HCT116 (cell line): ENCODE results near the gene MEI1. TPM values are rescaled to one million over a fixed set of nuclear protein-coding genes. Genes with fewer than 3 reads are reported as not detected.

Experiments
- ATAC-seq: fragments of 200-7000 bp; cut with Tn5 transposase; 2 replicates; pipeline ENCODE4 v1.9.1; 2020; ENCODE audit warnings: mild to moderate bottlenecking, moderate library complexity
- BruUV-seq: library from RNA; stranded (reverse); fragments of 400-500 nt; replicated peaks from 2 replicates; lab custom pipeline; 2021; lab: Mats Ljungman, UMichigan
- CTCF ChIA-PET: fragments of 300-600 bp; sonication (Branson Sonifier 250); formaldehyde crosslinking; loops from one replicate; lab custom pipeline; 2021; ENCODE audit warnings: antibody characterized with exemption; lab: Charles Lee
- POLR2A ChIA-PET: fragments of 300-600, 350-600 bp; sonication (Branson Sonifier 250); formaldehyde crosslinking; loops from one replicate; lab custom pipeline; 2021; ENCODE audit warnings: antibody characterized with exemption; lab: Charles Lee
- RAD21 ChIA-PET, 2 experiments: fragments of 300-600 bp; sonication (Branson Sonifier 250); formaldehyde crosslinking; loops; one replicate each; lab custom pipeline; 2023; ENCODE audit warnings: low total read pairs in 2 of 2; ENCODE audit not compliant: uncharacterized antibody in 2 of 2, unreplicated experiment in 2 of 2, low non-redundant PET in 1 of 2; lab: Charles Lee
- DNase-seq: peaks from one replicate; pipeline ENCODE4 v3.0.0-alpha.2; 2010; ENCODE audit warnings: low read depth, low spot score
- H2AFZ ChIP-seq: fragments of 200-600 bp; shearing (Covaris generic), sonication (generic); 2 replicates; pipeline ENCODE4 v1.6.1; 2017; ENCODE audit warnings: low read depth, mixed run types, mixed read lengths, antibody characterized with exemption, low read length; ENCODE audit not compliant: poor library complexity, severe bottlenecking
- H3K27ac ChIP-seq: 2 replicates; pipeline ENCODE4 v1.5.1; 2012; ENCODE audit warnings: low read depth, low read length
- H3K27me3 ChIP-seq: fragments of 200-600 bp; sonication (generic); 2 replicates; pipeline ENCODE4 v1.6.1; 2016; ENCODE audit warnings: mixed run types, low read length, mixed read lengths; ENCODE audit not compliant: insufficient read depth
- H3K36me3 ChIP-seq, 2 experiments: fragments of 200-500 bp in 1 of 2; fragments of 200-600 bp in 1 of 2; sonication (Bioruptor generic) in 1 of 2; sonication (generic) in 1 of 2; 2 replicates each; pipeline versions ENCODE4 v1.5.1 to v1.6.1; 2014 to 2016; ENCODE audit warnings: low read length in 2 of 2, inconsistent platforms in 1 of 2, mixed read lengths in 1 of 2, mixed run types in 1 of 2; ENCODE audit not compliant: insufficient read depth in 2 of 2, control insufficient read depth in 1 of 2
- H3K4me1 ChIP-seq, 2 experiments: fragments of 200-600 bp in 1 of 2; sonication (generic) in 1 of 2; 2 replicates each; pipeline versions ENCODE4 v1.5.1 to v1.6.1; 2012 to 2017; ENCODE audit warnings: low read length in 2 of 2, inconsistent platforms in 1 of 2, mild to moderate bottlenecking in 1 of 2, mixed read lengths in 1 of 2, mixed run types in 1 of 2, moderate library complexity in 1 of 2; ENCODE audit not compliant: insufficient read depth in 2 of 2, control insufficient read depth in 1 of 2
- H3K4me2 ChIP-seq: fragments of 200-600 bp; sonication (generic); 2 replicates; pipeline ENCODE4 v1.6.1; 2017; ENCODE audit warnings: mixed run types, low read length, mixed read lengths
- H3K4me3 ChIP-seq, 2 experiments: fragments of 200-600 bp in 1 of 2; sonication (generic) in 1 of 2; replicated peaks in 1 of 2; 2 replicates each; pipeline ENCODE4 v1.5.1; 2011 to 2016; ENCODE audit warnings: low read length in 2 of 2, control low read depth in 1 of 2, low read depth in 1 of 2, mild to moderate bottlenecking in 1 of 2, mixed read lengths in 1 of 2, mixed run types in 1 of 2
- H3K79me2 ChIP-seq: fragments of 200-600 bp; sonication (generic); 2 replicates; pipeline ENCODE4 v1.6.1; 2017; ENCODE audit warnings: mild to moderate bottlenecking, mixed run types, low read length, moderate library complexity, mixed read lengths; ENCODE audit not compliant: insufficient read depth
- H3K9ac ChIP-seq: fragments of 200-600 bp; sonication (generic); 2 replicates; pipeline ENCODE4 v1.6.1; 2016; ENCODE audit warnings: low read length, mixed read lengths
- H3K9me2 ChIP-seq: fragments of 200-600 bp; sonication (generic), shearing (Covaris generic); 2 replicates; pipeline ENCODE4 v1.6.1; 2017; ENCODE audit warnings: mixed run types, mild to moderate bottlenecking, moderate library complexity; ENCODE audit not compliant: insufficient read depth
- H3K9me3 ChIP-seq, 2 experiments: fragments of 200-500 bp in 1 of 2; fragments of 200-600 bp in 1 of 2; sonication (Bioruptor generic) in 1 of 2; sonication (generic) in 1 of 2; 2 replicates each; pipeline ENCODE4 v1.6.1; 2014 to 2017; ENCODE audit warnings: low read length in 2 of 2, mixed read lengths in 2 of 2, inconsistent platforms in 1 of 2, low read depth in 1 of 2, mild to moderate bottlenecking in 1 of 2, mixed run types in 1 of 2, moderate library complexity in 1 of 2; ENCODE audit not compliant: control insufficient read depth in 1 of 2, insufficient read depth in 1 of 2
- H4K20me1 ChIP-seq: fragments of 200-600 bp; sonication (generic), shearing (Covaris generic); 2 replicates; pipeline ENCODE4 v1.6.1; 2017; ENCODE audit warnings: mixed run types, mild to moderate bottlenecking, moderate library complexity; ENCODE audit not compliant: insufficient read depth
- ATF3 ChIP-seq: IDR thresholded peaks from 2 replicates; pipeline ENCODE4 v1.6.1; 2012
- CBX3 ChIP-seq: IDR thresholded peaks from 2 replicates; pipeline ENCODE4 v1.6.1; 2012; ENCODE audit warnings: low read depth
- CEBPB ChIP-seq: IDR thresholded peaks from 2 replicates; pipeline ENCODE4 v1.6.1; 2012; ENCODE audit warnings: low read depth
- EGR1 ChIP-seq: IDR thresholded peaks from 2 replicates; pipeline ENCODE4 v1.6.1; 2012; ENCODE audit warnings: low read depth
- ELF1 ChIP-seq: IDR thresholded peaks from 2 replicates; pipeline ENCODE4 v1.6.1; 2012; ENCODE audit warnings: low read depth, borderline replicate concordance
- EZH2 ChIP-seq: fragments of 200-600 bp; sonication (generic); IDR thresholded peaks from 2 replicates; pipeline ENCODE4 v1.6.1; 2017; ENCODE audit warnings: antibody characterized with exemption, mixed run types
- FOSL1 ChIP-seq: IDR thresholded peaks from 2 replicates; pipeline ENCODE4 v1.6.1; 2012; ENCODE audit warnings: low read depth
- JUND ChIP-seq: IDR thresholded peaks from 2 replicates; pipeline ENCODE4 v1.6.1; 2012
- MAX ChIP-seq: IDR thresholded peaks from 2 replicates; pipeline ENCODE4 v1.6.1; 2012
- POLR2A ChIP-seq: IDR thresholded peaks from 2 replicates; pipeline ENCODE4 v1.7.0; 2011; ENCODE audit warnings: borderline replicate concordance; ENCODE audit not compliant: insufficient read depth, insufficient read length; ENCODE audit errors: extremely low read depth
- POLR2AphosphoS5 ChIP-seq: IDR thresholded peaks from 2 replicates; pipeline ENCODE4 v1.6.1; 2011; ENCODE audit warnings: mild to moderate bottlenecking, low read depth, low read length, moderate library complexity
- RAD21 ChIP-seq: IDR thresholded peaks from 2 replicates; pipeline ENCODE4 v1.6.1; 2012; ENCODE audit warnings: low read depth, mild to moderate bottlenecking
- SIN3A ChIP-seq: IDR thresholded peaks from 2 replicates; pipeline ENCODE4 v1.6.1; 2012; ENCODE audit warnings: low read depth
- SP1 ChIP-seq: IDR thresholded peaks from 2 replicates; pipeline ENCODE4 v1.6.1; 2012; ENCODE audit warnings: low read depth
- SRF ChIP-seq: IDR thresholded peaks from 2 replicates; pipeline ENCODE4 v1.6.1; 2012; ENCODE audit warnings: low read depth
- TCF7L2 ChIP-seq: IDR thresholded peaks from 2 replicates; pipeline ENCODE4 v1.7.0; 2011; ENCODE audit warnings: borderline replicate concordance, inconsistent platforms; ENCODE audit not compliant: insufficient read depth, insufficient read length; ENCODE audit errors: extremely low read depth
- ZBTB33 ChIP-seq: IDR thresholded peaks from 2 replicates; pipeline ENCODE4 v1.6.1; 2011; ENCODE audit warnings: mild to moderate bottlenecking, low read length, moderate library complexity; ENCODE audit not compliant: insufficient replicate concordance; ENCODE audit errors: extremely low read depth
- ZFX ChIP-seq: fragments of 450-650 bp; IDR thresholded peaks from 2 replicates; pipeline ENCODE4 v1.6.1; 2017
- ZNF274 ChIP-seq: fragments of 200-500 bp; sonication (Bioruptor generic); IDR thresholded peaks from 2 replicates; pipeline ENCODE4 v1.6.1; 2014; ENCODE audit warnings: mild to moderate bottlenecking, low read depth, low read length, inconsistent platforms
- intact Hi-C: fragments of 100-400 bp; cut with micrococcal nuclease; formaldehyde crosslinking; loops from 2 replicates; pipeline ENCODE4 v1.10.0; 2022
- total RNA-seq: library from RNA; stranded (reverse); gene quantifications from one replicate; pipeline ENCODE4 v1.2.1, GENCODE V29; 2021; ENCODE audit not compliant: unreplicated experiment

The MEI1 gene
- total RNA-seq, 1 experiment from 2014 or later = 0.64 TPM

- no TSS peak for BruUV-seq
- POLR2A ChIA-PET = no interaction called here
Measured at GRCh38 chr22:41798736-41799135, 99.4 kb downstream of the MEI1 start.

GRCh38 chr22:41799486-41800347 is 100.4 kb downstream of the MEI1 start:
- RAD21 ChIA-PET = interaction anchor here in 1 of 2 experiments (1.1 kb wide), 1 partner anchor 102 kb away, joined by 3 read pairs; no protein-coding TSS in a partner anchor
- H3K4me2 ChIP-seq = peak overlapping the region; percentile 78
- CTCF ChIA-PET = interaction anchor here (0.9 to 2.5 kb wide), 4 partner anchors 37 to 133 kb away, joined by 3 to 12 read pairs (median 6); no protein-coding TSS in a partner anchor
- intact Hi-C loops = no loop called here
- H3K4me3 ChIP-seq = peak overlapping the region; percentile 66 to 93
- DNase-seq = no peak
- BruUV-seq = TSS peak; percentile 93
- no peaks in the 10 kb centered on the region for H3K9me2 ChIP-seq
- POLR2A ChIA-PET = interaction anchor here (1.0 to 1.8 kb wide), 7 partner anchors 11 to 102 kb away, joined by 3 to 8 read pairs (median 5); partner anchors contain the start of gene SREBF2
- peaks cover 11 to 20% of the 10 kb centered on the region in 2 experiments for H3K4me1 ChIP-seq
- H3K9me3 ChIP-seq = no peaks in the 10 kb centered on the region
- ATAC-seq = no peak
- H3K27me3 ChIP-seq = no peaks in the 10 kb centered on the region
- no peaks in the 10 kb centered on the region for H3K36me3 ChIP-seq
- H3K79me2 ChIP-seq = peaks cover 32% of the 10 kb centered on the region
- peak overlapping the region; percentile 85 for H3K9ac ChIP-seq
- no peak overlapping the region for H2AFZ ChIP-seq
- H4K20me1 ChIP-seq = no peaks in the 10 kb centered on the region
- peak overlapping the region; percentile 82 for H3K27ac ChIP-seq
- TF ChIP-seq ELF1 = no peak
- TF ChIP-seq SIN3A = no peak
- no peak for TF ChIP-seq POLR2AphosphoS5
- no peak for TF ChIP-seq TCF7L2
- TF ChIP-seq MAX = no peak
- no peak for TF ChIP-seq ZNF274
- no peak for TF ChIP-seq CEBPB
- TF ChIP-seq CBX3 = no peak
- no peak for TF ChIP-seq SRF
- TF ChIP-seq ZBTB33 = no peak
- no peak for TF ChIP-seq SP1
- no peak for TF ChIP-seq EGR1
- no peak for TF ChIP-seq POLR2A
- no peak for TF ChIP-seq ATF3
- TF ChIP-seq EZH2 = no peak

More at GRCh38 chr22:41798736-41799135, 99.4 kb downstream of the MEI1 start:
- TF ChIP-seq ZFX (no peak), TCF7L2 (no peak), FOSL1 (no peak), EZH2 (no peak), JUND (no peak), RAD21 (no peak), CEBPB (no peak)
- CTCF ChIA-PET = no interaction called here
- DNase-seq (no peak), ATAC-seq (no peak)
- RAD21 ChIA-PET = no interaction called here
- H3K9me3 ChIP-seq = no peaks in the 10 kb centered on the region
- H3K4me3 ChIP-seq = no peak overlapping the region
- no peaks in the 10 kb centered on the region for H3K9me2 ChIP-seq
- intact Hi-C loops = no loop called here
- no peak overlapping the region for H3K27ac ChIP-seq
- H2AFZ ChIP-seq = no peak overlapping the region
- no peaks in the 10 kb centered on the region for H3K36me3 ChIP-seq
- H3K9ac ChIP-seq = no peak overlapping the region
- H4K20me1 ChIP-seq = no peaks in the 10 kb centered on the region
- peaks cover 24% of the 10 kb centered on the region for H3K79me2 ChIP-seq
- no peaks in the 10 kb centered on the region for H3K27me3 ChIP-seq
- H3K4me1 ChIP-seq = peaks cover 11 to 20% of the 10 kb centered on the region in 2 experiments
- H3K4me2 ChIP-seq = no peak overlapping the region
